ENCODE measurements around the gene DPF3. TPM values are rescaled to one million over a fixed set of nuclear protein-coding genes. Genes with fewer than 3 reads are reported as not detected.

The DPF3 gene
- total and polyA plus RNA-seq, 4 donors = 0.17 to 3.9 (median 0.52) TPM

GRCh38 chr14:72808564-72808963 lies 85.3 kb downstream of the DPF3 start:
- 87% methylated on average over 4 of the region's 4 CpGs for WGBS, 2 donors
- Histone ChIP-seq H3K36me3 (ENCODE audit: control insufficient read depth in 4 of 4, insufficient read depth in 4 of 4, low read length in 4 of 4) (no peaks in the 10 kb centered on the region), H3K9ac (ENCODE audit: insufficient read depth in 1 of 2, low read length in 2 of 2) (no peak overlapping the region), H3K27ac (ENCODE audit: low read depth in 1 of 2, low read length in 1 of 2) (peak overlapping the region in 1 of 2 donors; percentile 11), H3K4me1 (ENCODE audit: control insufficient read depth in 5 of 5, insufficient read depth in 5 of 5, low read length in 5 of 5) (peaks cover 0 to 22% (median 0%) of the 10 kb centered on the region in 5 donors), H3K4me3 (no peak overlapping the region), H3K27me3 (ENCODE audit: control insufficient read depth in 3 of 3, insufficient read depth in 3 of 3, low read length in 2 of 3) (no peaks in the 10 kb centered on the region), H3K9me3 (ENCODE audit: control insufficient read depth in 4 of 4, insufficient read depth in 3 of 4, low read length in 3 of 4) (no peaks in the 10 kb centered on the region)
- DNase-seq = peak in 2 of 3 donors; percentile 27 to 61
- no peak for TF ChIP-seq CTCF (IDR thresholded peaks at IDR 0.05; ENCODE audit: control extremely low read depth, extremely low read depth)
- no peak for ATAC-seq (ENCODE audit: insufficient read depth, low FRiP score)

GRCh38 chr14:72802588-72802946 lies 91.3 kb downstream of the DPF3 start:
- H3K36me3 ChIP-seq (ENCODE audit: control insufficient read depth in 4 of 4, insufficient read depth in 4 of 4, low read length in 4 of 4) = no peaks in the 10 kb centered on the region
- peak overlapping the region in 1 of 2 donors; percentile 76 for H3K27ac ChIP-seq (ENCODE audit: low read depth in 1 of 2, low read length in 1 of 2)
- peaks cover 0 to 7% (median 0%) of the 10 kb centered on the region in 4 donors for H3K9me3 ChIP-seq (ENCODE audit: control insufficient read depth in 4 of 4, insufficient read depth in 3 of 4, low read length in 3 of 4)
- ATAC-seq (ENCODE audit: insufficient read depth, low FRiP score) (no peak), DNase-seq (no peak)
- no peaks in the 10 kb centered on the region for H3K27me3 ChIP-seq (ENCODE audit: control insufficient read depth in 3 of 3, insufficient read depth in 3 of 3, low read length in 2 of 3)
- 88 to 90% methylated on average over 3 of the region's 3 CpGs for WGBS, 2 donors
- H3K4me3 ChIP-seq = no peak overlapping the region
- peaks cover 0 to 7% (median 0%) of the 10 kb centered on the region in 5 donors for H3K4me1 ChIP-seq (ENCODE audit: control insufficient read depth in 5 of 5, insufficient read depth in 5 of 5, low read length in 5 of 5)
- no peak overlapping the region for H3K9ac ChIP-seq (ENCODE audit: insufficient read depth in 1 of 2, low read length in 2 of 2)
- no peak for TF ChIP-seq CTCF (IDR thresholded peaks at IDR 0.05; ENCODE audit: control extremely low read depth, extremely low read depth)

GRCh38 chr14:72801836-72802587 lies 91.9 kb downstream of the DPF3 start:
- H3K36me3 ChIP-seq (ENCODE audit: control insufficient read depth in 4 of 4, insufficient read depth in 4 of 4, low read length in 4 of 4) = no peaks in the 10 kb centered on the region
- H3K9me3 ChIP-seq (ENCODE audit: control insufficient read depth in 4 of 4, insufficient read depth in 3 of 4, low read length in 3 of 4) = peaks cover 0 to 7% (median 0%) of the 10 kb centered on the region in 4 donors
- no peak for TF ChIP-seq CTCF (IDR thresholded peaks at IDR 0.05; ENCODE audit: control extremely low read depth, extremely low read depth)
- no peak overlapping the region for H3K9ac ChIP-seq (ENCODE audit: insufficient read depth in 1 of 2, low read length in 2 of 2)
- ATAC-seq (ENCODE audit: insufficient read depth, low FRiP score) = no peak
- peak overlapping the region in 1 of 2 donors; percentile 76 for H3K27ac ChIP-seq (ENCODE audit: low read depth in 1 of 2, low read length in 1 of 2)
- no peak overlapping the region for H3K4me3 ChIP-seq
- H3K4me1 ChIP-seq (ENCODE audit: control insufficient read depth in 5 of 5, insufficient read depth in 5 of 5, low read length in 5 of 5) = peaks cover 0 to 7% (median 0%) of the 10 kb centered on the region in 5 donors
- DNase-seq = no peak
- no peaks in the 10 kb centered on the region for H3K27me3 ChIP-seq (ENCODE audit: control insufficient read depth in 3 of 3, insufficient read depth in 3 of 3, low read length in 2 of 3)
- WGBS, 2 donors = 83 to 89% methylated on average over 5 of the region's 5 CpGs

Data from lung (tissue), 12 donors.